GM19455 (cell line): ENCODE measurements around the gene USP35.

Experiments used
- ATAC-seq: cut with Tn5 transposase; IDR thresholded peaks from one replicate; pipeline ENCODE4 v1.9.1; 2021; ENCODE audit not compliant: unreplicated experiment

The USP35 gene, protein sequence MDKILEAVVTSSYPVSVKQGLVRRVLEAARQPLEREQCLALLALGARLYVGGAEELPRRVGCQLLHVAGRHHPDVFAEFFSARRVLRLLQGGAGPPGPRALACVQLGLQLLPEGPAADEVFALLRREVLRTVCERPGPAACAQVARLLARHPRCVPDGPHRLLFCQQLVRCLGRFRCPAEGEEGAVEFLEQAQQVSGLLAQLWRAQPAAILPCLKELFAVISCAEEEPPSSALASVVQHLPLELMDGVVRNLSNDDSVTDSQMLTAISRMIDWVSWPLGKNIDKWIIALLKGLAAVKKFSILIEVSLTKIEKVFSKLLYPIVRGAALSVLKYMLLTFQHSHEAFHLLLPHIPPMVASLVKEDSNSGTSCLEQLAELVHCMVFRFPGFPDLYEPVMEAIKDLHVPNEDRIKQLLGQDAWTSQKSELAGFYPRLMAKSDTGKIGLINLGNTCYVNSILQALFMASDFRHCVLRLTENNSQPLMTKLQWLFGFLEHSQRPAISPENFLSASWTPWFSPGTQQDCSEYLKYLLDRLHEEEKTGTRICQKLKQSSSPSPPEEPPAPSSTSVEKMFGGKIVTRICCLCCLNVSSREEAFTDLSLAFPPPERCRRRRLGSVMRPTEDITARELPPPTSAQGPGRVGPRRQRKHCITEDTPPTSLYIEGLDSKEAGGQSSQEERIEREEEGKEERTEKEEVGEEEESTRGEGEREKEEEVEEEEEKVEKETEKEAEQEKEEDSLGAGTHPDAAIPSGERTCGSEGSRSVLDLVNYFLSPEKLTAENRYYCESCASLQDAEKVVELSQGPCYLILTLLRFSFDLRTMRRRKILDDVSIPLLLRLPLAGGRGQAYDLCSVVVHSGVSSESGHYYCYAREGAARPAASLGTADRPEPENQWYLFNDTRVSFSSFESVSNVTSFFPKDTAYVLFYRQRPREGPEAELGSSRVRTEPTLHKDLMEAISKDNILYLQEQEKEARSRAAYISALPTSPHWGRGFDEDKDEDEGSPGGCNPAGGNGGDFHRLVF

DNA sequence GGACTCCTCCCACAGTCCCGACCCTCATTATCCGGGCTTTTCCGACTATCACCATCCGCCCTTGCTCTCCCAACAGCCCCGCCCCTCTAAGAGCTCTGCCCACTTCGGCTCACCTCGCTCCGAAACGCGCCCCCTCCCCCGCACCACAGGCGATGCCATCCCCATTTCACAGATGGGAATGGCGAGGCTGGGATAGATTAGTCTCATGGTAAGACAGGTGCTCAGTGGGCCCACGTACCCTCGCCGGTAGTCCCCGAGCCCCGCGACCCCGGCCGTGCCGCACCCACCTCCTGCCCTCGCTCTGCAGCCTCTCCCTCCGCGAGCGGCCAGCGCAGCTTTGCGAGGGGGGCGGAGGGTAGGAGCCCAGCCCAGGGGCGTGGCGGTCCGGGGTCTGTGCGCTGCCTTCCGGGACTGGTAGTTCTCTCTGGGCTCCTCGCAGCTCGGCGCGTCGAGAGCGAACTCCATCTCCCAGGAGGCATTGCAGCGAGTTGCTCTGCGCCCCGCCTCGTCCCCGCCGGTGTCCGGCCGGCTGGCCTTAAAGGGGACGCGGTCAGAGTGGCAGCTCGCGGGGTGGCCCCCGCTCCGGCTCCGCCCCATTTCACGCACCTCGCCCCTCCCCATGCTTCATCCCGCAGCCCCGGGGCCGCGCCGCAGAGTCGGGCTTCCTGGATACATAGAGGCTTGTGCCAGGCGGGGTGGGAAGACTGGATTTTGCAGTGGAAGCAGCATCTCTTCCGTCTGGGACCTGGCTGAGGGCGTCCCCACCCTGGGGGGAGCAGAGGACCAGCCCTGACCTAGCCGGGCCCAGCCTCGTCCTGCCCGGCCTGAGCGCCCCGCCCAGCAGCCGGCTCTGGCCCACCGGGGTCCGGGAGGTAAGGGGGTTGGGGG lies at the start of gene USP35, which contains the start of gene KCTD21:
Gene USP35 (plus strand): TSS at position 634 of the 888 bp plus-strand sequence. CDS start 7,327 bp downstream, outside the sequence.
Gene KCTD21 (minus strand): TSS at position 341 of the 888 bp plus-strand sequence. CDS start 14,072 bp downstream, outside the sequence.
- peak; percentile 97 for ATAC-seq

- peak; percentile 92 for ATAC-seq
These were observed 49.0 kb upstream of the USP35 start, which contains the start of gene ALG8 for GRCh38 chr11:78139422-78140391. Gene ALG8, minus strand, starts transcription at chr11:78139626. Its CDS starts 38 bp downstream, at chr11:78139588.

DNA sequence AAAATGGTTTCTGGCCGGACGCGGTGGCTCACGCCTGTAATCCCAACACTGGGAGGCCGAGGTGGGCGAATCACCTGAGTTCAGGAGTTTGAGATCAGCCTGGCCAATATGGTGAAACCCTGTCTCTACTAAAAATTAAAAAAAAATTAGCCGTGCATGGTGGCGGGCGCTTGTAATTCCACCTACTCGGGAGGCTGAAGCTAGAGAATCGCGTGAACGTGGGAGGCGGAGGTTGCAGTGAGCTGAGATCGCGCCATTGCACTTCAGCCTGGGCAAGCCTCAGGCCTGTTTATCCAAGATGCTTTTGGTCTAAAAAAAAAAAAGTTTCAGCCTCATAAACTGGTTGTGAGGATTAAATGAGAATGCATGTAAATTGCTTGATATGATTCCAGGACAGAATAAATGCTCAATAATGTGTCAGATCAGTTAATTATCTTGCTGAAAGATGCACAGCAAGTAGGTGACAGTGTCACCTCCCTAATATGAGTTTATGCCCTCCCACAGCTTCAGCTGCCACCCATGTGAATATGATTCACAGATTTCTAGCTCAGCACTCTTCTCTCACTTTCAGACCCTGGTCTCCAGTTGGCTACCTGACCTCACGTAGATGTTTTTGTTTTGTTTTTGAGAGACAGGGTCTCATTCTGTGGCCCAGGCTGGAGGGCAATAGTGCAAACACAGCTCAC lies 48.2 kb upstream of the USP35 start:
- no peak for ATAC-seq

DNA sequence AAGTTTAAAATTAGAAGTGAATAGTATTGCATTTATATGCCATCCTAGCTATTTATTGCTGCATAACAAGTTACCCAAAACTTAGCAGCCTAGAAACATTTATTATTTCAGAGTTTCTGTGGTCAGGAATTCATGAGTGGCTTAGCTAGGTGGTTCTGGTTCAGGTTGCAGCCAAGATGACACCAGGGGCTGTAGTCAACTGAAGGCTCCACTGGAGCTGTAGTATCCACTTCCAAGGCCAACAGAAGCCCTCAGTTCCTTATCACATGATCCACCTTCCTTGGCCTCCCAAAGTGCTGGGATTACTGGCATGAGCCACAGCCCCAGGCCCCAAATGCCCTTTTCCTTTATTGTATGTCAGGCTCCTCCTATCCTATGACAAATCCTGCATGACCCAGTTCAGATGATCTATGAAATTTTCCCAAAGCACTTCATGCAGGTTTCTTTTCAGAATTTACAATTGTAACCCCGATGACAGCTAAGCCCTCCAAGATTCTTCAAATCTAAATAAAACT lies 43.2 kb upstream of the USP35 start:
- no peak for ATAC-seq

DNA sequence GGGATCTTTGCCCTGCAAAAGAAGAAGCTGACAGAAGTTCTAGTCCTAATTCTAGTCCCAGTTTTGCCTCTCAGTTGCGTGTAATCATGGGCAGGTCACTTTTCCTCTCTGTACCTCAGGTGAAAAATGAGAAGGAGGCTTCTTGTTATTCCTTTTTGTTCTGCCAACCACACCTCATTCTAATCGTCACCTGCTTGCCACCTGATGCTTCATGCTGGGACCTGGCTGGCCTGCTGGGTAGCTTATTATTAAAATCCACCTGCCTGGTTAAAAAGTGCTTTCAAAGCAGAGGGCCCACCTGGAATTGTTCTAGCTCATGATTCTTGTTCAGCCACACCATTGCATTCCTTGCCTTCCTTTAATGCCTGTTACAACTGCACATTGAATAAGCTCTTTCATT lies 40.9 kb upstream of the USP35 start:
- ATAC-seq = no peak

GRCh38 chr11:78149646-78150045 lies 39.1 kb upstream of the USP35 start:
- ATAC-seq = no peak

DNA sequence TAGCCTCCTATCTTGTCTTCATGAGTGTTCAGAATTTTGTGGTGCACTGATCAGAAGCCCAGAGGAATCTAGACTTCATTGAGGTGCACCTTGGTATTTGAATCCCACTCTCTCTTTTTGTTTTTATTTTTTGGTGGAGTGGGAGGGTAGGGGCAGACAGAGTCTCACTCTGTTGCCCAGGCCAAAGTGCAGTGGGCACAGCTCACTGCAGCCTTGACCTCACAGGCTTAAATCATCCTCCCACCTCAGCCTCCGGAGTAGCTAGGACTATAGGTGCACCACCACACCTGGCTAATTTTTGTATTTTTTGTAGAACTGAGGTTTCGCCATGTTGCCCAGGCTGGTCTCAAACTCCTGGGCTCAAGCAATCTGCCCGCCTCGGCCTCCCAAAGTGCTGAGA lies 38.4 kb upstream of the USP35 start:
- ATAC-seq = no peak

GRCh38 chr11:78150754-78151153 lies 38.0 kb upstream of the USP35 start:
- no peak for ATAC-seq

GRCh38 chr11:78151804-78152203 lies 36.9 kb upstream of the USP35 start:
- no peak for ATAC-seq

DNA sequence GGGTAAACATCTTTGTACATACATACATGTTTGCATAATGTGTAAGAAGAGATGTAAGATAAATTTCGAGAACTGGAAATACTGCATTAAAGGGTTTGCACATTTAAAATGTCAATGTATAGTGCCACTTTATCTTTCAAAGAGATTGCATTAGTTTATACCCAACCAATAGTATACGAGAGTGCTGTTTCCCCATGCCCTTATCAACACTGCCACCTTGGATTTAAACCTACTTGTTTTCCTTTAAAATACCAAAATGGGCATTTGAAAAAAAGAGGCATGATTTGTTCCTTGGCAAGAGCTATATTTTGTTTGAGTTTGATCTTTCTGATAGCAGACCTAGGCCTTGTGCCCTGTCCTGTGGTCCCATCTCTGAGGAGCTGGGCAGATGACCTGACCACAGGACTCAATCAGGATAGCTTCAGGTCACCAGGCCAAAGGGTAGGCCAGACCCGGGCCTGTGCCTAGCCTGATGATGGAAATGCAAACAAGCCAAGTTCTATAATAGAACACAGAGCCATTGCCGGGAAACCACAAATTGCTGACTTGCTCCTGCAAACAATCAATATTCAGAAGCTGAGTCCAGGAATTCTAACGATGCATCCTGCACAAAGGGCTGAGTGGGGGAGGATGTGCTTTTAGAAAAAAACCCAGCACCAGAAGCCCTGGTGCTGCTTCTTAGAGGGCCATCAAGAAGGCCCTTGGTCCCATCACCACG lies 32.4 kb upstream of the USP35 start:
- ATAC-seq = no peak

- no peak for ATAC-seq
These were observed 29.6 kb upstream of the USP35 start for GRCh38 chr11:78158987-78159652.

DNA sequence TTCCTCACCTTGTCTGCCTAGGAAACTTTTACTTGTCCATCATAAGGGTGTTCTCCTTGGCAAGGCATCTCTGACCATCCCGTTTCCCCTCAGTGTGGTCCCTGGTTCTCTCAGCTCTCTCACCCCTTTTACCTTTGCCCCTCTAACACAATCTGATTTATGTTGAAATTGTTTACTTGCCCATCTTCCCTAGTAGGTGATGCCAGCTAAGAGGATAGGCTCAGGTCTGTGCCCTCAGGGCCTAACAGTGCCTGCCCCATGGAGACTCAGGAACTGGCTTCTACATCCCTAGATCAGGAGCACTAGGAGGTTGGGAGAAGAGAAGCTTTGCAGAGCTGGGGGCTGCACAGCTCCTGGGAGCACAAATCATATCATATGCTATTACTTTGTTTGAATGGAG lies 28.2 kb upstream of the USP35 start:
- no peak for ATAC-seq

GRCh38 chr11:78161346-78161745 lies 27.4 kb upstream of the USP35 start:
- ATAC-seq = no peak

GRCh38 chr11:78161962-78162371 lies 26.8 kb upstream of the USP35 start:
- no peak for ATAC-seq

DNA sequence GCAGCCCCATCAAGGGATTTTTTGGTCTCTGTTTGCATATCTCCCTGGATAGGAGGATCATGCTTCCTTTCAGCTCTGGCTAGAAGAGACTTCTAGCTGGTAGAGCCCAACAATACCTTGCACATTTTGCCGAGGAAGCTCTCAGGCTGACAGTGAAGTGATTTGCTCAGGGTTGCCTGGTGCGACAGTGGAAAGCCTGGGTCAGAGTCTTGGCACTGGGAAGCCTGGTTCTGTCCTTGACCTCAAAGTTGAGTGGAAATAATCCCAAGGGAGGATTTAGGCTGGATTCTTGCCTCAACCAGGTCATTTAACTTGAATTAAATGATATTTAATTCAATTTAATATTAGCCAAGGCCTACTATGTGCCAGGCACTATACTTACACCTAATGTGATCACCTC lies 24.9 kb upstream of the USP35 start:
- no peak for ATAC-seq

- no peak for ATAC-seq
These were observed 24.2 kb upstream of the USP35 start for GRCh38 chr11:78164471-78164870.

GRCh38 chr11:78166855-78167469 lies 21.8 kb upstream of the USP35 start:
- ATAC-seq = no peak
